HG03196 (cell line): ENCODE results near the gene P2RX4.
"Not testable (repeated sequence)": the region's sequence is repeated elsewhere in the genome, so short reads cannot be mapped to it uniquely, and the experiment has no call there.

Source experiments
- ATAC-seq: cut with Tn5 transposase; IDR thresholded peaks from one replicate; pipeline ENCODE4 v1.9.1; 2021; ENCODE audit not compliant: unreplicated experiment

The P2RX4 gene

DNA sequence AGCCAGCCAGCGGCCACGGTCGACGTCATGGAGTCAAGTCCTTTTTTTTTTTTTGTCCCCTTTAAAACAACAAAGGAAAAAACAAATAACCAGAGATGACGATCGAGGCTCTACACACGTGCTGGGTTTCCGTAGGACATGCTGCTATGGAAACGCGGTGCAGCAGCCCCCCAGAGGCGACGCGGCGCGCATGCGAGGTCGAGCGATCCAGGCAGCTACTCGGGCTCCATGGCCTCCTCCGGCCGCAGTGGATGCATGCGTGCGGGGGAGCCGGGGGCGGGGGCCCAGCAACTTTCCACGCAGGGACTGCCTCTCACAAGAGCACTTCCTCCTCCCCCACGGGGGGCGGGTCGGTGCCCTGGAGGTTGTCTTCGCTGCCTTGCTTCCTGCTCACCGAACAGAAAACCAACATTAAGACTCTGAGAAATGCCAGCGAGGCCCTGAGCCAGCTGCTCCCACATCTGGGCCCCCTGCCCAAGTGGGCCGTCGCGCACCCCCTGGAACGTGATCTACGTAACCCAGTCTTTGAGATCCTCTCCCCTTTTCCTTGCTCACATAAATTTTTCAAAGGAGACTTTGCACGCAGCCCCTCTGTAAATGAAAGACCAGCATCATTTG, 30.7 kb downstream of the P2RX4 start:
- ATAC-seq, result no peak

DNA sequence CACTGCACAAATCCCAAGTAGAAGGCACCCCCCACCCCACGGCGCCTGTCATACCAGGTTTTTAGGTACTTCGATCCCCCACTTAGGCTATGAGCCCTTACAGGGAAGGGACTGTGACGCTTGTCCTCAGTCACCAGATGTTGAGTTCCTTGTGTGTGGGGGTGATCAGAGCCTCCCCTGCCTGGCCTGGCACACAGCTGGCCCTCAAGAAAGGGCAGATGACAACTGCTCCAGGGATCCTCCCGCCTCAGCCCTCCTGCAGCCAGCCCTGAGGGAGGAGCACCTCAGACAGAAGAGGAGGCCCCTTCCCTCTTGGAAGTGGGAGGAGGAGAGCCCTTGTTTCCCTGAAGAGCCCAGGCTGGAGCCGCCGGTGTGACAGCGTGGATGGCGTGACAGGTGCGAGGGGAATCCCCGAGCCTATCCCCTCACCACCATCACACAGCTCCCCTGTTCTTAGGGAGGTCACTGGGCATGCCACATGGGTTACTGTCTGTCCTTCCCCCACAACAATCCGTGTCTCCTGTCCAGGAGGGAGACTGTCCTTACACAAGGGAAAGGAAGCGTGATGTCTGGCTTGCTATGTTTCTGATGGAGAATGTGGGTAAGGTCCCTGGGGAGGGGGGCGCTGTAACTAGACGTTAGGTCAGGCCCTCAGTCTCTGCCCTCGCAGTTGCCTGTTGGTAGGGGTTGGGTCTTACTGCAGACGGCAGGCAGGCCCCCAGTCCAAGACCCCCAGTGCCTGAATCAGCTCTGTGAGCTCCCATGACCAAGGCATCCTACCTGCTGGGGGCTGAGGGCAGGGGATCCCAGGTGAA, 31.4 kb downstream of the P2RX4 start:
- ATAC-seq, result no peak

DNA sequence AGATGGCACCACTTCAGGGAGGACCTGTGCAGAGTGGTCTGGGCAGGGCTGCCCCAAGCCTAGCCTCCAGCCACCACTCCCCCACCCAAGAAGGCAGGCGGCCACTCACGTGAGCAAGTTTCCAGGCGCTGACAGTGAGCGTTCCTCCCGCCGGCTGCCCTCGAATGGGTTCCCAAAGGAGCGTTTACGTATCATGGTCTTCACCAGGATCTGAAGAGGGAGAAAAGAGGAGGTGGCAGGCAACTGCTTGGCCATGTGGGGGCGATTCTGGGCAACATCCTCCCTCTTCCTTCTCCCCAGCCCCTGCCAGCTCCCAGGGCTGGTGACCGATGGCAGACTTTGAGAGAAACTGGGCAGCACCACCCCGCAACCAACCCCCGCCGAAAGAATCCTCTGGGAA, 35.1 kb downstream of the P2RX4 start:
- ATAC-seq, result no peak

DNA sequence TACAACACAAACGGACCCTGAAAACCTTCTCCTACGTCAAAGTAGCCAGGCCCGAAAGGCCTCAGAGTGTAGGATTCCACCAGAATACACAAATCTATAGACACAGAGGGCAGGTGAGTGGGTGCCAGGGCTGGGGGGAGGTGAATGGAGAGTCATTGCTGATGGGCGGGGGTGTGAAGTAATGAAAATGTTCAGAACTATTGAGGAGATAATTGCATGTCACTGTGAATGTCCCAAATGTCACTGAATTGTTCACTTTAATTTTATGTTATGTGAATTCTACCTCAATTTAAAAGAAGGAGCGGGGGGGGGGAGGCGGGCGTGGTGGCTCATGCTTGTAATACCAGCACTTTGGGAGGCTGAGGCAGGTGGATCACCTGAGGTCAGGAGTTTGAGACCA, 36.0 kb downstream of the P2RX4 start:
- ATAC-seq, result no peak

DNA sequence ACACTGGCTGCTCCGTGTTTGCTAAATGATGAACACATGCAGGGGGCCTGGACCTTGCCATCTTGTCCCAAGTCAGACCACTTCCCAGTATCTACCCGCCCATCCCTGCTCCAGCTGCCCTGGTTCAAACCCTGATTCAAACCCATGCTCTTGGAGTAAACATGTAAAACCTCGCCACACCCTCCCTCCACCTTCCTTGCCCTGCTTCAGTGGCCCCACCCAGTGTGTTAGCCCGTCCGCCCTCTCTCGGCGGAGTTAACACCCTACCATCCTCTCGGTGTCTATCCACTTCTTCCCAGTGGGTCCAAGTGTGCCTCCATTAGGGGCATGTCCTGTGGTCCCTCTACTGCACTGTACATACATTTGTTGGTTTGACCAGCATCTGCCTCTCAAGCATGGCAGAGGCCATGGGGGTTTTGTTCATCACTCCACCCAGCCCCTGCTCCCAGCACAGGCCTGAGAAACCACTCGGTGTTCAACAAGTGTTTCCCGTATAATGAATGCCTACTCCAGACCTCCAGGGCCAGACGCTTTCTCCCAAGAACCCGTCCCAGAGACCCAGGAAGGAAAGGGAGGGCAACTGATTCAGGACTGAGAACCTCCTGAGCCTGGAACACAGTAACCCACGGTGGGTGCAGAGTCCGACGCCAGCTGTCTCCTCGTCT, 37.1 kb downstream of the P2RX4 start:
- ATAC-seq, result no peak

DNA sequence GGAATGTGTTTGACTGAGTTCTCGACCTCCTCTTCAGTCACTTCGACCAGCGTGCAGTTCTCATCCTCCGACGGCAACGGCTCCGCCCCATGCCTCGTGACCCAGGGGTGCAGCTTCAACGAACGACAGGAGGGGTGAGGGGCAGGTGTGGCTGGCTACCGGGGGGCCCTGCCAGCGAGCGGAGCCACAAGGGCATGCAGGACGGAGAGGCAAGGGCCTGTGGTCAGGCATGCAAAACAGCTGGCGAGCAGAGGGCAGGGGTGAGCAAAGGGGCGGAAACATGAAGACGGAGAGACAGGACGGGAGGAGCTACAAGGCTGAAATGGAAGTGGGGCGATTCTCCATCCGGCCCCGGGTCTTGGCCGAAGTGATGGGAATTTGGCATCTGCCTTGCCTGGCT, 38.7 kb downstream of the P2RX4 start:
- ATAC-seq, result no peak

DNA sequence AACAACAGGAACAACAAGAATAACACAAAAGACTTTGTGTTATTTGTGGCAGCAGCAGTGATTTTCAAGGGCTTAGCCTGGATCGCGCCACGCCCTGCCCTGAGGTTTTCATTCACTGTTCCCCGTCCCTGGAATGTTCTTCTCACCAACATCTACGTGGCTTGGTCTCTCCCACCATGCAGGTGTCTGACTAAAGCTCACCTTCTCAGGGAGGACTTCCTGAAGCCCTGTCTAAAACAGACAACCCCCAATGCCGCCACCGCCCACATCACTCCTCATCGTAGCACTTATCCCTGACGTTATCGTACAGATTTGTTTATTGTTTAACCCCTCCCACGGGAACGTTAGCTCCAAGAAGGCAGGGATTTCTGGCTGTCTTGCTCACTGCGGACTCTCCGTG, 40.4 kb downstream of the P2RX4 start:
- no peak for ATAC-seq

DNA sequence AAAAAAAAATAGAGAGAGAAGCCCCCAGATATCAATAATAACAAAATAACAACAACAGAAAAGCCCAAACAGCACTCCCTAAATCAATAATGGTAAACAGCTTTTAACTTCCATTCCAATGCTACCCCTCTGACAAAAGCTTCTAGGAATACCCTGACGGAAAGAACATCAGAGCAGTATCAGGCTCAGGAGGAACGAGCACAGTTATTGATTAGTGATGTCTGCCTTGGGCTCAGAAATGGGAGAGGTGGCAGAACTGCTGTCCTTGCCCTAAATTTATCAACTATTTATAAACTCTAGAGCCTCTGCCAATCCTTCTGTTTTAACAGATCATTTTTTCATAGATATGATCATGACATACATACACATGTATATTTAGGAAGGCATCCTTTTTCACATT, 41.9 kb downstream of the P2RX4 start:
- ATAC-seq, result no peak

DNA sequence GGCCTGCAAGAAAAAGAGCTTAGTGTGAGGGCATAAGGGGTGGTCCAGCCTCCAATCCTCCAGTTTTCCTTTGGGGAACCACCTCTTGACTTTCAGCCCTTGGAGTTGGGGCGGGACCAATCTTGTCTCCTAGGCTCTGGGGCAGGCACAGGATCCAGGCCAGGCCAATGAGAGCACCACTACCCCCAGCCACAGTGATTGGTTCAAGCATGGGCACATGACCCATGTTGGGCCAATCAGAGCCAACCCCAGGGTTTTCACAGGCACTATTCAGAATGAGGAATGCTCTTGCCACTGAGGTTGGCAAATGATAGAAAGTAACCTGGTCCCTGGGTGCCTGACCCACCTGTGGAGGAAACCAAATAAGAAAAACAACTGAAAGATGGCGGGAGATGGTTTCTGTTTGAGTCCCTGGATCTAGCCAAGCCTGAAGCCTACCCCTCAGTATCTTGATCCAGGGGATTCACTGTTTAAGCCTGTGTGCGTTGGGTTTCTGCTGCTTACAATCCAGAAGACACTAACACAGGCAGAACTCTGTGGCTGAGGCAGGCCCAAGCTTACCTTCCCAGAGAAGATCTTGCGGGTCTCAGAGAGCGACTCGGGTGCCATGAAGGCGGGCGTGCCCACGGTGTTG, 42.9 kb downstream of the P2RX4 start:
- no peak for ATAC-seq

DNA sequence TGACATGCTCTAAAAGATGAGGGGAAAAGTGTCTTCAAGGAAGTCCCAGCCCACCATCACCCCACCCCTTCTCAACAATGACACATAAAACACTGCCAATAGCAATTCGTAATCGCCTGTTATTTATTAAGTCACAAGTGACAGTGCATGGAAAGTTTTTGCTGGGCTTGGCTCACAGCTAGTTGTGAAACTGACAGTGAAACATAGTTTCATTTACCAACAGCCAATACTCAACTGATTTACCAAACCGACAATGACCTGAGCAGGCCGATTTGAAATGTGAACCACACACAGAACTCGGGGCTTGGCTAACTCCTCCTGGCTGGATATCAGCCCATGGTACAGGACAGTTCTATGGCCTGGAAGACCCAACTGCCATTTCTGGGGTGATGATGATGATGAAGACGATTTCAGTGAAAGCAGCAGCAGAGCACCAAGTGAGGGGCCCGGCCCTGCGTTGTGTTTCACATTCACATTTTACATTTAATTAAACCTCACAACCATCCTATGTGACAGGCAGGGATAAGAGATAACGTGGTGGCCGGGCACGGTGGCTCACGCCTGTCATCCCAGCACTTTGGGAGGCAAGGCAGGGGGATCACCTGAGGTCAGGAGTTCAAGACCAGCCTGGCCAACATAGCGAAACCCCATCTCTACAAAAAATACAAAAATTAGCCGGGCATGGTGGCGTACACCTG, 43.9 kb downstream of the P2RX4 start:
- ATAC-seq, result no peak

DNA sequence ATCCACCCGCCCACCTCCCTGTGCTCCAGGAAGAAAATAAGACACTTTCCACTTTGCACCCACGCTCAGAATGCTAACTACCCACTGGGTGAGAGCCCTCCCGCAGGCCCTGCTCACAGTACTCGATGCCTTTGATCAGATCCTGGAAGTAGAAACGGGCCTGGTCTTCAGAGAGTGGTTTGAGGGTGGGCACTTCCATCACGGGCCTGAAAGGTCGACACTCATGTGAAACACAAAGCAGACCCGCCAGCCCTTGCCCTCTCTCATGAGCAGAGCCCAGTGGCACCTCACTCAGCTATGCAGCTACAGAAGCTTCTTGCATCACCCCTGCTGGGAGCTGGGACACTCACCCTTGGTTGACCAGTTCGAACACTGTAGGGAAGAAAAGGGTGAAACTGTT, 45.5 kb downstream of the P2RX4 start:
- ATAC-seq, result no peak

DNA sequence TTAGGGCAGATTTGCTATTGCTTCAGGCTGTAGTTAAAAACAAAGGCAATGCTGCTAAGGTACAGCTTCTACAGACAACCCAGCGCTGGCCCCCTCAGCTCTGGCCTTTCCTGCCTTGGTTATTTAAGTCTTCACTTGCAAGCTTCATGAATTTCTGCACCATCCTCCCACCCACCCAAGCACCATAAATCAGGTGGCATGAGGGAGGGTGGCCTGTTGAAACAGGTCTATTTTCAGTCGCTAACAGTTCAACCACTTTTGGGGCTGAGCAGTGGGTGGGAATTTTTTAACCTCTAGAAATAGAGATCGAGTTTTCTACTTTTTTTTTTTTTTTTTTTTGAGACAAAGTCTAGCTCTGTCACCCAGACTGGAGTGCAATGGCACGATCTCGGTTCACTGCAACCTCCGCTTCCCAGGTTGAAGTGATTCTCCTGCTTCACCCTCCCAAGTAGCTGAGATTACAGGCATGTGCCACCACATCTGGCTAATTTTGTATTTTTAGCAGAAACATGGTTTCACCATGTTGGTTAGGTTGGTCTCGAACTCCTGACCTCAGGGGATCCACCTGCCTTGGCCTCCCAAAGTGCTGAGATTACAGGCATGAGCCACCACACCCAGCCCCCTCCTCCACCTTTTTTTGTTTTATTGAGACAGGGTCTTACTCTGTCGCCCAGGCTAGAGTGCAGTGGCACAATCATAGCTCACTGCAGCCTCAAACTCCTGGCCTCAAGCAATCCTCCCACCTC, 47.9 kb downstream of the P2RX4 start:
- not testable (repeated sequence) for ATAC-seq

DNA sequence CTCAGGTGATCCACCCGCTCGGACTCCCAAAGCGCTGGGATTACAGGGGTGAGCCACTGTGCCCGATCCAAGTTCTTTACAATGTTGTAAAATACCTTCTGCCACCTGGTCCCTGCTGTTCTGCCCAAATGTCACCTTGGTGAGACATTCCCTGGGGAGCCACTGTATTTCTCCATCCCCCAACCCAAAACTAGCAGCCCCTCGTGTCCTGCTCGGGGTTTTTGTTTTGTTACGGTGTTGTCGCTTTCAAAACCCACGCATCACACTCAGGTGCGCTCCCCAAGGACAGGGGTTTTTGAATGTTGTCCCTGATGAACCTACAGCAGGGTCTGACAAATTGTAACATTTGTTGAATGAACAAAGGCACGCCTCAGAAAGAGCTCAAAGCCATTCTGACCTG, 49.1 kb downstream of the P2RX4 start:
- no peak for ATAC-seq

DNA sequence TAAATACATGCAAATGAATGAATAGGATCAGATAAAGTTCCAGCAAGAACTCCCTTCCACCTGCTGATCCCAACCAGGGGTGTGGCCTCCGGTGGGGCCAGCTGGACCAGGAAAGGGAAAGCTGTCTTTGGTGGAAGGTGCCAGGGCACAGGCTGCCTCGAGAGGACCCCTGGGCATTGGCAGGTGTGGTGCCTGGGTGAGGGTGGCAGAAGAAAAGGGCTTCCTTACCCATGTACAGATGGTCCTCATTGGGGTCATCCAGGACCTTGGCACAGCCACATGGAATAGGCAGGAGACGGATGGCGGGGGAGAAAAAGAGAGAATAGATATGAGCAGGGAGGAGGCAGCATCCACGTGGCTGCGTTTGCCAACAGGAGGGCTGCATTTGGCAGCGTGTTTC, 50.2 kb downstream of the P2RX4 start:
- ATAC-seq, result no peak

DNA sequence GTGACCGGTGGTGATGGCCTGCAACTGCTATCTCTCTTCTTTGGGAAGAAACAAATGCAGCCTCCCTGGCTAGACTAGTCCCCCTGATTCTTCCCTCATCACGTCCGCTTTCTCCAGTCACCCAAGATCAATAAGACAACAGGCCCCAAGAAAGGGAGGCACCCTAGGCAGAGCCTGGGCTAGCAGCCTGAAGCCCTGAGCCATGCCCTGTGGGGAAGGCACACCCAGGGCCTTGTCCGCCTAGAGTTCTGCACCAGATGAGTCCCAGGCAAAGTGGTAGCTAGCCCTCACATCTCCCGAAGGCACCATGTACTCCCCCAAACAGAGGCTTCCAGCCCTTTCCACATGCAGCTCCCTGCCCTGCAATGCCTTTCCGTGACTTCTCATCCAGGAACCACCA, 51.5 kb downstream of the P2RX4 start:
- no peak for ATAC-seq

DNA sequence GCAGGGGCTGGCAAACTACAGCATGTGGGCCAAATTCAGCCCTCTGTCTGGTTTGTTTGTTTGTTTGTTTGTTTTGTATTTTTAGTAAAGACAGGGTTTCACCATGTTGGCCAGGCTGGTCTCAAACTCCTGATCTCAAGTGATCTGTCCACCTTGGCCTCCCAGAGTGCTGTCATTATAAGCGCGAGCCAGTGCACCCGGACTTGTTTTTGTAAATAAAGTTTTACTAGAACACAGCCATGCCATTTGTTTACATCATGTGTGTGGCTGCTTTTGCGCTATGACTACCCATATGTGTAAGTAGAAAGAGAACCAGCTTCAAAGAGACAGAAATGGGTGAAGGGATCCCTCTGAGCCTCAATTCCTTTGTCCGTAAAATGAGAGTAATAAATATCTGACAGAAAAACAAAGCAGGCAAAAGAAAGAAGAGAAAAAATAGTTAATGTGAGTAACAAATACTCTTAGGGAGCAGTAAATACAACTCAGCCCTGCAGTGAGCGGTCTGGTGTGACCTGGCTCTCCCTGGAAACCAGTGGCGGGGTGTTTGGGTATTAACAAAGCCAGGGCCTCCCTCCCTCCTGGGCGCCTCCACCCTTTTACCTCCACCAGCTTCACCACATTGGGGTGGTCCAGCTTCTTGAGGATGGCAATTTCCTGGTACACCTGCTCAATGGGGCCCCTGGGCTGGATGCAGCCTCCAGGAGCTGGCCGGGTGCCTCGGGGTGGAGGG, 53.4 kb downstream of the P2RX4 start:
- ATAC-seq, result no peak

DNA sequence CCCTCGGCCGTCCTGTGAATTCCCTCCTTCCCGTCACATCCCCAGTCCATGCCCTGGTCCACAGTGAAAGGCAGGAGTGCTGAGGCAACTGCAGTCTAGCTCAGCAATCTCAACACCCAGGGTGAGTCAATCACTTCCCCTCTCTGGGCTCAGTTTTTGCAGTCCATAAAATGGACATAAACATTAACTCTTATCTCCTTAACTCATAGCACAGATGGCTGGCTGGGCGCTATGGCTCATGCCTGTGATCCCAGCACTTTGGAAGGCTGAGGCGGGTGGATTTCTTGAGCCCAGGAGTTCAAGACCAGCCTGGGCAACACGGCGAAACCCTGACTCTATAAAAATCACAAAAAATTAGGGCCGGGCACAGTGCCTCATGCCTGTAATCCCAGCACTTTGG, 54.2 kb downstream of the P2RX4 start:
- no peak for ATAC-seq

DNA sequence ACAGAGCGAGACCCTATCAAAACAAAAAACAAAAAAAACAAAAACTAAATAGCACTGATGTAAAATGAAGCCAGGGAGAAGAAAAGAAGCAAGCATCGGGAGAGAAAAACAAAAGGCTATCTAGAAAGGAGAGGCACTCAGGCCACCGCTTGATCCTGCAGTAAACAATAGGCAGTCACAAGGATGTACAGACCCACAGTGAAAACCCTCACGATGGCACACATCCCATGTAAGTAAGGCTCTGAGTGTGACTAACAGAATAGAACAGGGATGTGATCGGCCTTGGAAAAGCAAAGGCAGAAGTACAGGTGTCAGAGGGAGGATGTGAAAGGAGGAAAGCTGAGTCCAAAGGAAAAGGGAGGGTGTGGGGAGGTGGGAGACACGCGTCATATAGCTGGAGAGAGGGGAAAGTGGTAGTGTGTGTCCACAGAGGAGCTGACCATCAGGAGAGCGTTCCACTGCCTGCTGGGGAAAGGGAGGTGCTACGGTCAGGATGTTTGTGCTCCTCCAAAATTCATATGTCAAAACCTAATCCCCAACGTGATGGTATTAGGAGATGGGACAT, 55.1 kb downstream of the P2RX4 start:
- no peak for ATAC-seq

DNA sequence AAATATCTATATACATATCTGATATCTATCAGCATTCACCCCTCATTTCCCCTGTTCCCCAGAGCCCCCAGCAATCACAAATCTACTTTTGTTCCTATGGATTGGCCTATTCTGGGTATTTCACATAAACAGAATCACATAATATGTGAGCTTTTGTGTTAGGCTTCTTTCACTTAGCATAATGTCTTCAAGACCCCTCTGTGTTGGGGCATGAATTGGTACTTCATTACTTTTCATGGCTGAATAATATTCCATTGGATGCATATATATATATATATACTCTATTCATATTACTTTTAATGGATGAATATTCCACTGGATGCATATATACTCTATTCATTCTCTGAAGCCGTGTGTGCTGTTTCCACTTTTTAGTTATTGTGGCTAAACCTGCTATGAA, 57.9 kb downstream of the P2RX4 start:
- ATAC-seq, result no peak
